HL-60 (cell line): ENCODE data around the gene CAMSAP1.

Source experiments
- DNase-seq, 2 experiments: peaks; one replicate each; pipeline ENCODE4 v3.0.0-alpha.2; 2010 to 2020; ENCODE audit warnings: low read depth in 1 of 2, low spot score in 1 of 2
- H3K27ac ChIP-seq: fragments of 250-450 bp; sonication (Bioruptor Pico); replicated peaks from 2 replicates; pipeline ENCODE4 v1.5.1; 2020; ENCODE audit warnings: mild to moderate bottlenecking, moderate library complexity
- H3K27me3 ChIP-seq: fragments of 250-450 bp; sonication (Bioruptor Pico); 2 replicates; pipeline ENCODE4 v1.5.1; 2021; ENCODE audit warnings: mild to moderate bottlenecking, moderate library complexity; ENCODE audit not compliant: insufficient read depth, poor library complexity, severe bottlenecking
- H3K4me3 ChIP-seq: replicated peaks from 2 replicates; pipeline ENCODE4 v1.5.1; 2011; ENCODE audit warnings: mild to moderate bottlenecking, control low read depth, low read length; ENCODE audit not compliant: insufficient read depth
- CTCF ChIP-seq: IDR thresholded peaks from one replicate; pipeline ENCODE4 v1.5.1; 2011; ENCODE audit warnings: low read length, control low read depth, inconsistent platforms; ENCODE audit not compliant: insufficient read depth
- GABPA ChIP-seq: IDR thresholded peaks from 2 replicates; pipeline ENCODE4 v1.6.1; 2012; ENCODE audit warnings: low read depth
- POLR2AphosphoS5 ChIP-seq: IDR thresholded peaks from 2 replicates; pipeline ENCODE4 v1.6.1; 2012; ENCODE audit warnings: low read depth
- REST ChIP-seq: IDR thresholded peaks from 2 replicates; pipeline ENCODE4 v1.6.1; 2012; ENCODE audit warnings: low read depth; ENCODE audit not compliant: insufficient replicate concordance
- SPI1 ChIP-seq: IDR thresholded peaks from 2 replicates; pipeline ENCODE4 v1.6.1; 2012; ENCODE audit warnings: low read depth, mild to moderate bottlenecking, borderline replicate concordance

The CAMSAP1 gene

GRCh38 chr9:135774794-135775525, 132.4 kb downstream of the CAMSAP1 start:
- Histone ChIP-seq H3K27me3 (no peaks in the 10 kb centered on the region), H3K27ac (no peak overlapping the region), H3K4me3 (no peak overlapping the region)
- TF ChIP-seq REST (no peak), CTCF (no peak), GABPA (no peak), POLR2AphosphoS5 (no peak), SPI1 (no peak)
- no peak for DNase-seq

GRCh38 chr9:135774239-135774747, 133.1 kb downstream of the CAMSAP1 start:
- Histone ChIP-seq H3K4me3 (no peak overlapping the region), H3K27me3 (no peaks in the 10 kb centered on the region), H3K27ac (no peak overlapping the region)
- no peak for TF ChIP-seq REST
- TF ChIP-seq GABPA, result no peak
- TF ChIP-seq SPI1, result no peak
- no peak for TF ChIP-seq POLR2AphosphoS5
- no peak for TF ChIP-seq CTCF
- DNase-seq, result no peak

- TF ChIP-seq CTCF (no peak), REST (no peak), SPI1 (no peak), POLR2AphosphoS5 (no peak), GABPA (no peak)
- no peak overlapping the region for H3K4me3 ChIP-seq
- no peaks in the 10 kb centered on the region for H3K27me3 ChIP-seq
- no peak overlapping the region for H3K27ac ChIP-seq
- DNase-seq, result no peak
These were observed 133.7 kb downstream of the CAMSAP1 start for GRCh38 chr9:135773530-135774238.
